GM13977 (cell line): ENCODE results near the gene JMJD1C.

Source experiments
- DNase-seq: peaks from one replicate; pipeline ENCODE4 v3.0.0; 2012; ENCODE audit warnings: low spot score
- CTCF ChIP-seq: IDR thresholded peaks from 2 replicates; pipeline ENCODE4 v1.5.1; 2012; ENCODE audit warnings: mild to moderate bottlenecking, control low read depth; ENCODE audit not compliant: insufficient read depth; ENCODE audit errors: extremely low read depth, missing control alignments
- in situ Hi-C: fragments of 300-500 bp; cut with MboI; formaldehyde crosslinking; loops from one replicate; pipeline ENCODE4 v1.12.0; 2022; ENCODE audit warnings: low sequenced_read_pairs, low pct_unique_long_range_greater_than_20kb, mixed read lengths, inconsistent platforms; ENCODE audit not compliant: unreplicated experiment

The JMJD1C gene

GRCh38 chr10:63364918-63365317 lies 100.9 kb downstream of the JMJD1C start:
- TF ChIP-seq CTCF: no peak
- DNase-seq: no peak

GRCh38 chr10:63363951-63364350 lies 101.8 kb downstream of the JMJD1C start:
- TF ChIP-seq CTCF: no peak
- DNase-seq: no peak
- in situ Hi-C loops: no loop called here

More at GRCh38 chr10:63364918-63365317, 100.9 kb downstream of the JMJD1C start:
- in situ Hi-C loops: no loop called here

- DNase-seq: no peak
- in situ Hi-C loops: no loop called here
- TF ChIP-seq CTCF: no peak
These were observed 110.1 kb downstream of the JMJD1C start for GRCh38 chr10:63355682-63356081.

- in situ Hi-C loops: no loop called here
- TF ChIP-seq CTCF: no peak
- no peak for DNase-seq
These were observed 112.8 kb downstream of the JMJD1C start for GRCh38 chr10:63352976-63353375.

- TF ChIP-seq CTCF: no peak
- DNase-seq: no peak
- in situ Hi-C loops: no loop called here
These were observed 117.4 kb downstream of the JMJD1C start for GRCh38 chr10:63348245-63348850.

- no peak for TF ChIP-seq CTCF
- DNase-seq: no peak
- in situ Hi-C loops: no loop called here
These were observed 119.7 kb downstream of the JMJD1C start for GRCh38 chr10:63346015-63346441.
